ENCODE measurements around the gene FBRSL1. TPM values are rescaled to one million over a fixed set of nuclear protein-coding genes. Genes with fewer than 3 reads are reported as not detected.

FBRSL1 gene
- total and polyA plus RNA-seq, 2 donors (not counting 1 experiment from before 2014, with no cell fraction given): 62.6 to 112 TPM

GRCh38 chr12:132507656-132508490, 17.9 kb downstream of the FBRSL1 start:
- Histone ChIP-seq H3K9me3 (ENCODE audit: control extremely low read depth in 1 of 3, control insufficient read depth in 2 of 3, insufficient read depth in 1 of 3, low read length in 2 of 3) (peaks cover 0 to 4% (median 0%) of the 10 kb centered on the region in 3 donors), H2AFZ (ENCODE audit: insufficient read depth, low read depth, low read length, poor library complexity, severe bottlenecking) (no peak overlapping the region), H3K4me2 (replicated peaks; ENCODE audit: low read depth, low read length, poor library complexity, severe bottlenecking) (peak overlapping the region; percentile 70), H3K27ac (ENCODE audit: low read length in 2 of 2) (no peak overlapping the region), H3K79me2 (ENCODE audit: control insufficient read depth, insufficient read depth, low read length) (peaks cover 87% of the 10 kb centered on the region), H4K20me1 (ENCODE audit: control insufficient read depth, insufficient read depth, low read length, poor library complexity, severe bottlenecking) (peaks cover 100% of the 10 kb centered on the region), H3K36me3 (replicated peaks in 1 of 2; ENCODE audit: control extremely low read depth in 1 of 2, control insufficient read depth in 1 of 2, extremely low read depth in 1 of 2, insufficient read depth in 2 of 2, low read length in 1 of 2) (peaks cover 0 to 20% of the 10 kb centered on the region in 2 experiments), H3K4me1 (ENCODE audit: control insufficient read depth in 2 of 2, insufficient read depth in 2 of 2, low read length in 2 of 2) (peaks cover 42 to 45% of the 10 kb centered on the region in 2 donors), H3K9ac (ENCODE audit: low read length) (no peak overlapping the region), H3K27me3 (replicated peaks in 1 of 4; ENCODE audit: control extremely low read depth in 1 of 4, control insufficient read depth in 3 of 4, insufficient read depth in 4 of 4, low read length in 3 of 4) (peaks cover 0 to 14% (median 0%) of the 10 kb centered on the region in 4 experiments), H3K4me3 (ENCODE audit: control extremely low read depth in 1 of 5, extremely low read depth in 1 of 5, insufficient read depth in 1 of 5, low read depth in 2 of 5, low read length in 4 of 5) (no peak overlapping the region)
- ATAC-seq (ENCODE audit: low read depth) (no peak), DNase-seq (no peak)
- WGBS (ENCODE audit: insufficient coverage): 92% methylated on average over 31 of the region's 31 CpGs
- no peaks in the 10 kb centered on the region for H3K9me3 Mint-ChIP-seq (ENCODE audit: insufficient read depth)
- no peak for TF ChIP-seq EZH2 (IDR thresholded peaks at IDR 0.05; ENCODE audit: borderline replicate concordance, insufficient read depth, low read depth, low read length, poor library complexity, severe bottlenecking)
- no peak for TF ChIP-seq CTCF (IDR thresholded peaks at IDR 0.05)
- intact Hi-C loops (cut with micrococcal nuclease): loop anchor here (2.0 kb wide), 1 partner anchor 17 kb away; the partner anchor contains the start of gene FBRSL1
- H3K4me3 Mint-ChIP-seq: no peak overlapping the region
- ChIA-PET CTCF (interaction anchor here (2.2 to 3.2 kb wide), 2 partner anchors 15 to 93 kb away, joined by 7 to 15 read pairs; no protein-coding TSS in a partner anchor), POLR2A (no interaction called here)
- H3K4me1 Mint-ChIP-seq: peaks cover 42% of the 10 kb centered on the region
- no peak overlapping the region for H3K27ac Mint-ChIP-seq
- H3K27me3 Mint-ChIP-seq: no peaks in the 10 kb centered on the region

GRCh38 chr12:132508491-132508740, 18.5 kb downstream of the FBRSL1 start:
- no peak for ATAC-seq (ENCODE audit: low read depth)

More at GRCh38 chr12:132508491-132508740, 18.5 kb downstream of the FBRSL1 start:
- 96% methylated on average over 16 of the region's 16 CpGs for WGBS (ENCODE audit: insufficient coverage)
- H3K9me3 ChIP-seq (ENCODE audit: control extremely low read depth in 1 of 3, control insufficient read depth in 2 of 3, insufficient read depth in 1 of 3, low read length in 2 of 3): peaks cover 0 to 4% (median 0%) of the 10 kb centered on the region in 3 donors
- H3K9me3 Mint-ChIP-seq (ENCODE audit: insufficient read depth): no peaks in the 10 kb centered on the region
- intact Hi-C loops (cut with micrococcal nuclease): no loop called here
- H2AFZ ChIP-seq (ENCODE audit: insufficient read depth, low read depth, low read length, poor library complexity, severe bottlenecking): no peak overlapping the region
- H3K4me3 Mint-ChIP-seq: no peak overlapping the region
- H3K9ac ChIP-seq (ENCODE audit: low read length): no peak overlapping the region
- H3K4me1 Mint-ChIP-seq: peaks cover 38% of the 10 kb centered on the region
- H3K27me3 Mint-ChIP-seq: no peaks in the 10 kb centered on the region
- peaks cover 100% of the 10 kb centered on the region for H4K20me1 ChIP-seq (ENCODE audit: control insufficient read depth, insufficient read depth, low read length, poor library complexity, severe bottlenecking)
- no peak for TF ChIP-seq CTCF (IDR thresholded peaks at IDR 0.05)
- TF ChIP-seq EZH2 (IDR thresholded peaks at IDR 0.05; ENCODE audit: borderline replicate concordance, insufficient read depth, low read depth, low read length, poor library complexity, severe bottlenecking): no peak
- H3K4me2 ChIP-seq (replicated peaks; ENCODE audit: low read depth, low read length, poor library complexity, severe bottlenecking): no peak overlapping the region
- CTCF ChIA-PET: no interaction called here
- DNase-seq: no peak
- no peak overlapping the region for H3K27ac Mint-ChIP-seq
- peaks cover 81% of the 10 kb centered on the region for H3K79me2 ChIP-seq (ENCODE audit: control insufficient read depth, insufficient read depth, low read length)
- POLR2A ChIA-PET: no interaction called here
- no peak overlapping the region for H3K27ac ChIP-seq (ENCODE audit: low read length in 2 of 2)
- H3K27me3 ChIP-seq (replicated peaks in 1 of 4; ENCODE audit: control extremely low read depth in 1 of 4, control insufficient read depth in 3 of 4, insufficient read depth in 4 of 4, low read length in 3 of 4): peaks cover 0 to 14% (median 0%) of the 10 kb centered on the region in 4 experiments
- H3K36me3 ChIP-seq (replicated peaks in 1 of 2; ENCODE audit: control extremely low read depth in 1 of 2, control insufficient read depth in 1 of 2, extremely low read depth in 1 of 2, insufficient read depth in 2 of 2, low read length in 1 of 2): peaks cover 0 to 20% of the 10 kb centered on the region in 2 experiments
- peaks cover 37 to 41% of the 10 kb centered on the region in 2 donors for H3K4me1 ChIP-seq (ENCODE audit: control insufficient read depth in 2 of 2, insufficient read depth in 2 of 2, low read length in 2 of 2)
- no peak overlapping the region for H3K4me3 ChIP-seq (ENCODE audit: control extremely low read depth in 1 of 5, extremely low read depth in 1 of 5, insufficient read depth in 1 of 5, low read depth in 2 of 5, low read length in 4 of 5)
